Peyer's patch (tissue), 4 donors: Measurements from ENCODE around the gene CYS1.

Experiments
- POLR2A ChIP-seq, 2 donors: fragments of 450-650 bp; IDR thresholded peaks; one replicate each; pipeline ENCODE4 v1.5.1; 2017; ENCODE audit warnings: antibody characterized with exemption in 2 of 2, mild to moderate bottlenecking in 2 of 2, moderate library complexity in 2 of 2
- TF ChIP-seq, protein P1 (sequence below), 6 experiments: fragments of 450-650 bp in 4 of 6; fragments of 200-600 bp in 2 of 6; sonication (generic) in 1 of 6; IDR thresholded peaks; one replicate each; pipeline ENCODE4 v1.5.1; 2017 to 2019; ENCODE audit warnings: antibody characterized with exemption in 6 of 6, mild to moderate bottlenecking in 3 of 6, moderate library complexity in 1 of 6

DNA sequence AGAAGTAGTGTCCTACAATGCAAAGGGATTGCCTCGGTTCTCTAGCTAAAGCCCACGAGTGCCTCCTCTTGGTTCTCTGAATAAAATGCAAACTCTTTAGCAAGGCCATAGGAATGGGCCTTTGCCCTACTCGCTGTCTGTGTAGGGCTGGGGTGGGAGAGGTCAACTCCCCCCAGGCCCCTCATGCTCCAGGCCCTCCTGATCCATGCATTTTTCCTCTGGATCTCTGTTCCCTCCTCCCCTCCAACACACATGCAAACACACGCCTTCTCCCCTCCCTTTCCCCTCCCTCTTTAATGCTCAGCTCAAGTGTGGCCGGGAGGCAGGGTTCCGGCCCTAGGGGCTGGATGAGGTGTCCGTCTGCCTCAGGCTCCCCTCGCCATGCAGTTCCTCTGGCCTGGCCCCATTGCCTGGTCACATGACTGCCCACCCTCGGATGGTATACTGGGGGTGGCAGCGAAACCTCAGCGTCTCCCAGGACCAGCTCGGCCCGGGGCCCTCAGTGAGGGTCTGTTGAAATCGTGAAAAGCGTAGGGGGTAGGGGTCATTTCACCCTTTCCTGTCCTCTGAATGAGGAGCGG is 51.7 kb downstream of the CYS1 start:
- TF ChIP-seq, protein P1, sequence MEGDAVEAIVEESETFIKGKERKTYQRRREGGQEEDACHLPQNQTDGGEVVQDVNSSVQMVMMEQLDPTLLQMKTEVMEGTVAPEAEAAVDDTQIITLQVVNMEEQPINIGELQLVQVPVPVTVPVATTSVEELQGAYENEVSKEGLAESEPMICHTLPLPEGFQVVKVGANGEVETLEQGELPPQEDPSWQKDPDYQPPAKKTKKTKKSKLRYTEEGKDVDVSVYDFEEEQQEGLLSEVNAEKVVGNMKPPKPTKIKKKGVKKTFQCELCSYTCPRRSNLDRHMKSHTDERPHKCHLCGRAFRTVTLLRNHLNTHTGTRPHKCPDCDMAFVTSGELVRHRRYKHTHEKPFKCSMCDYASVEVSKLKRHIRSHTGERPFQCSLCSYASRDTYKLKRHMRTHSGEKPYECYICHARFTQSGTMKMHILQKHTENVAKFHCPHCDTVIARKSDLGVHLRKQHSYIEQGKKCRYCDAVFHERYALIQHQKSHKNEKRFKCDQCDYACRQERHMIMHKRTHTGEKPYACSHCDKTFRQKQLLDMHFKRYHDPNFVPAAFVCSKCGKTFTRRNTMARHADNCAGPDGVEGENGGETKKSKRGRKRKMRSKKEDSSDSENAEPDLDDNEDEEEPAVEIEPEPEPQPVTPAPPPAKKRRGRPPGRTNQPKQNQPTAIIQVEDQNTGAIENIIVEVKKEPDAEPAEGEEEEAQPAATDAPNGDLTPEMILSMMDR (IDR thresholded peaks at IDR 0.05), result no peak
- TF ChIP-seq POLR2A (IDR thresholded peaks at IDR 0.05), result no peak
